ENCODE measurements around the gene NFASC.

DNA sequence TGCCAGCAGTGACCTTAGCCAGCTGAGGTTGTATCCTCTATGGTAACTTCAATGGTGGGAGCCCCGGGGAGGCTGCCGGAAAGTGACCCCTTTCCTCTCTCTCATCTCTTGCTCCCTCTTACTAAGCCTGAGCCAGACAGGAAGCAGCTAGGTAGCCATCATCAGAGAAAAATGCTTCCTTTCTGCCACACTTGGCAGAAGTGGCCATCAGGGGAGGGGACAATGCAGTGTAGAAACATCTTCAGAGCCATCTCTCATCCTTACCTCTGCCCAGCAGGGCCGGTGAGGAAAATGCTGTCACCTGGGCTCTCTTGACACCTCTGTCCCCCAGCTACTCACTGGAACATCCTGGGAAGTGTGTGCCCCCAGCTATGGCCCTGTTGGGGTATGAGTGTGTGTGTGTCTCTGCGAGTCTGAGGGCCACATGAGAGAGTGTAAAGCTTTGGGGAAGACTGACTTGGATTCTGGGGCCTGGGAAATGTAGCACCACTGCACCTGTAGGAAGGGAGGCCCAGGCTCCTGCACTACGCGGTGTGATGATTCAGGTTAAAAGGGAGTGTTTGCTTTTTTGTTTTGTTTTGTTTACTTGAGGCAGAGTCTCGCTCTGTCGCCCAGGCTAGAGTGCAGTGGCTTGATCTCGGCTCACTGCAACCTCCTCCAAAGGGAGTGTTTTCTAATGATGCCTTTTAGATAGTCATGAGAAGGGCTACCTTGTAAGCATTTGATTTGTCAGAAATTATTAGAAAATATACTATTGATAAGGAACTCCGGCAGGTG lies 123.6 kb downstream of the NFASC start:
- TF ChIP-seq, protein P1, sequence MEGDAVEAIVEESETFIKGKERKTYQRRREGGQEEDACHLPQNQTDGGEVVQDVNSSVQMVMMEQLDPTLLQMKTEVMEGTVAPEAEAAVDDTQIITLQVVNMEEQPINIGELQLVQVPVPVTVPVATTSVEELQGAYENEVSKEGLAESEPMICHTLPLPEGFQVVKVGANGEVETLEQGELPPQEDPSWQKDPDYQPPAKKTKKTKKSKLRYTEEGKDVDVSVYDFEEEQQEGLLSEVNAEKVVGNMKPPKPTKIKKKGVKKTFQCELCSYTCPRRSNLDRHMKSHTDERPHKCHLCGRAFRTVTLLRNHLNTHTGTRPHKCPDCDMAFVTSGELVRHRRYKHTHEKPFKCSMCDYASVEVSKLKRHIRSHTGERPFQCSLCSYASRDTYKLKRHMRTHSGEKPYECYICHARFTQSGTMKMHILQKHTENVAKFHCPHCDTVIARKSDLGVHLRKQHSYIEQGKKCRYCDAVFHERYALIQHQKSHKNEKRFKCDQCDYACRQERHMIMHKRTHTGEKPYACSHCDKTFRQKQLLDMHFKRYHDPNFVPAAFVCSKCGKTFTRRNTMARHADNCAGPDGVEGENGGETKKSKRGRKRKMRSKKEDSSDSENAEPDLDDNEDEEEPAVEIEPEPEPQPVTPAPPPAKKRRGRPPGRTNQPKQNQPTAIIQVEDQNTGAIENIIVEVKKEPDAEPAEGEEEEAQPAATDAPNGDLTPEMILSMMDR (IDR thresholded peaks at IDR 0.05), result no peak
- TF ChIP-seq POLR2A (IDR thresholded peaks at IDR 0.05), result no peak

Measured in testis (tissue), 2 donors.